ENCODE measurements around the gene PSMC1. TPM values are rescaled to one million over a fixed set of nuclear protein-coding genes. Genes with fewer than 3 reads are reported as not detected.
A peak's percentile ranks its signal among the peaks of the same experiment; 100 is the strongest.

PSMC1 gene
- total RNA-seq, 6 experiments from 2014 or later, result 135 to 154 (median 150) TPM

- no peak overlapping the region for H3K4me3 Mint-ChIP-seq
- DNase-seq, result no peak
- H3K27ac Mint-ChIP-seq, result no peak overlapping the region
- peaks cover 5% of the 10 kb centered on the region; the same call in 1 of the 2 replicates for H3K36me3 Mint-ChIP-seq (ENCODE audit: low read depth)
- no peaks in the 10 kb centered on the region for H3K27me3 Mint-ChIP-seq (ENCODE audit: insufficient read depth)
- no peak for TF ChIP-seq CTCF (IDR thresholded peaks at IDR 0.05)
- no peaks in the 10 kb centered on the region for H3K9me3 Mint-ChIP-seq
- H3K4me1 Mint-ChIP-seq (ENCODE audit: low read depth), result peaks cover 19% of the 10 kb centered on the region
These were observed 43.1 kb downstream of the PSMC1 start for GRCh38 chr14:90299408-90299807.

- no peak for TF ChIP-seq CTCF (IDR thresholded peaks at IDR 0.05)
- Mint-ChIP-seq H3K4me3 (no peak overlapping the region), H3K27me3 (ENCODE audit: insufficient read depth) (no peaks in the 10 kb centered on the region), H3K4me1 (ENCODE audit: low read depth) (peaks cover 19% of the 10 kb centered on the region), H3K9me3 (no peaks in the 10 kb centered on the region), H3K36me3 (ENCODE audit: low read depth) (peaks cover 5% of the 10 kb centered on the region; the same call in 1 of the 2 replicates), H3K27ac (peak overlapping the region; percentile 72)
- DNase-seq, result no peak
These were observed 44.3 kb downstream of the PSMC1 start for GRCh38 chr14:90300611-90301047.

GRCh38 chr14:90301122-90301521 is 44.8 kb downstream of the PSMC1 start:
- H3K36me3 Mint-ChIP-seq (ENCODE audit: low read depth), result peaks cover 5% of the 10 kb centered on the region; the same call in 1 of the 2 replicates

GRCh38 chr14:90301668-90302090 is 45.3 kb downstream of the PSMC1 start:
- Mint-ChIP-seq H3K4me1 (ENCODE audit: low read depth) (peaks cover 19% of the 10 kb centered on the region), H3K9me3 (no peaks in the 10 kb centered on the region), H3K4me3 (no peak overlapping the region), H3K36me3 (ENCODE audit: low read depth) (peaks cover under 1% of the 10 kb centered on the region; the same call in 1 of the 2 replicates), H3K27ac (no peak overlapping the region), H3K27me3 (ENCODE audit: insufficient read depth) (no peaks in the 10 kb centered on the region)
- DNase-seq, result peak; percentile 79
- peak; percentile 75 for TF ChIP-seq CTCF (IDR thresholded peaks at IDR 0.05)

More at GRCh38 chr14:90301122-90301521, 44.8 kb downstream of the PSMC1 start:
- peak overlapping the region; percentile 72 for H3K27ac Mint-ChIP-seq
- H3K4me3 Mint-ChIP-seq, result no peak overlapping the region
- H3K4me1 Mint-ChIP-seq (ENCODE audit: low read depth), result peaks cover 19% of the 10 kb centered on the region
- no peak for DNase-seq
- TF ChIP-seq CTCF (IDR thresholded peaks at IDR 0.05), result no peak
- no peaks in the 10 kb centered on the region for H3K27me3 Mint-ChIP-seq (ENCODE audit: insufficient read depth)
- H3K9me3 Mint-ChIP-seq, result no peaks in the 10 kb centered on the region

GRCh38 chr14:90302529-90303303 is 46.4 kb downstream of the PSMC1 start:
- no peaks in the 10 kb centered on the region for H3K27me3 Mint-ChIP-seq (ENCODE audit: insufficient read depth)
- peaks cover 19% of the 10 kb centered on the region for H3K4me1 Mint-ChIP-seq (ENCODE audit: low read depth)
- no peak for TF ChIP-seq CTCF (IDR thresholded peaks at IDR 0.05)
- H3K4me3 Mint-ChIP-seq, result no peak overlapping the region
- no peaks in the 10 kb centered on the region for H3K9me3 Mint-ChIP-seq
- H3K27ac Mint-ChIP-seq, result no peak overlapping the region
- DNase-seq, result no peak
- H3K36me3 Mint-ChIP-seq (ENCODE audit: low read depth), result no peaks in the 10 kb centered on the region
